RWPE2 (cell line): ENCODE measurements around the gene TALDO1.

Experiments used
- ATAC-seq: fragments of 200-7000 bp; cut with Tn5 transposase; 3 replicates; pipeline ENCODE4 v1.9.1; 2021; ENCODE audit warnings: low read depth
- DNase-seq: peaks from one replicate; pipeline ENCODE4 v3.0.0-alpha.2; 2020; ENCODE audit warnings: low spot score
- H3K27ac ChIP-seq: fragments of 450-650 bp; 2 replicates; pipeline ENCODE4 v1.5.1; 2017; ENCODE audit warnings: mild to moderate bottlenecking; ENCODE audit not compliant: poor library complexity, severe bottlenecking
- H3K27me3 ChIP-seq: fragments of 250-450 bp; sonication (Bioruptor Pico); 2 replicates; pipeline ENCODE4 v1.5.1; 2021; ENCODE audit warnings: mild to moderate bottlenecking, moderate library complexity; ENCODE audit not compliant: insufficient read depth, poor library complexity, severe bottlenecking
- H3K36me3 ChIP-seq: fragments of 250-450 bp; sonication (Bioruptor Pico); 2 replicates; pipeline ENCODE4 v1.5.1; 2020; ENCODE audit warnings: low read depth, mild to moderate bottlenecking, moderate library complexity
- H3K4me1 ChIP-seq: fragments of 250-450 bp; sonication (Bioruptor Pico); 2 replicates; pipeline ENCODE4 v1.5.1; 2021; ENCODE audit warnings: mild to moderate bottlenecking, moderate library complexity; ENCODE audit not compliant: insufficient read depth, poor library complexity, severe bottlenecking
- H3K4me3 ChIP-seq: fragments of 250-450 bp; sonication (Bioruptor Pico); 2 replicates; pipeline ENCODE4 v1.5.1; 2021; ENCODE audit warnings: mild to moderate bottlenecking, moderate library complexity; ENCODE audit not compliant: severe bottlenecking
- H3K9me3 ChIP-seq: fragments of 250-450 bp; sonication (Bioruptor Pico); 2 replicates; pipeline ENCODE4 v1.5.1; 2021; ENCODE audit warnings: mild to moderate bottlenecking, moderate library complexity; ENCODE audit not compliant: severe bottlenecking
- TF ChIP-seq, protein P1 (sequence below): fragments of 450-650 bp; IDR thresholded peaks from one replicate; pipeline ENCODE4 v1.5.1; 2017; ENCODE audit warnings: mild to moderate bottlenecking, moderate library complexity; ENCODE audit not compliant: poor library complexity, severe bottlenecking

Gene TALDO1

DNA sequence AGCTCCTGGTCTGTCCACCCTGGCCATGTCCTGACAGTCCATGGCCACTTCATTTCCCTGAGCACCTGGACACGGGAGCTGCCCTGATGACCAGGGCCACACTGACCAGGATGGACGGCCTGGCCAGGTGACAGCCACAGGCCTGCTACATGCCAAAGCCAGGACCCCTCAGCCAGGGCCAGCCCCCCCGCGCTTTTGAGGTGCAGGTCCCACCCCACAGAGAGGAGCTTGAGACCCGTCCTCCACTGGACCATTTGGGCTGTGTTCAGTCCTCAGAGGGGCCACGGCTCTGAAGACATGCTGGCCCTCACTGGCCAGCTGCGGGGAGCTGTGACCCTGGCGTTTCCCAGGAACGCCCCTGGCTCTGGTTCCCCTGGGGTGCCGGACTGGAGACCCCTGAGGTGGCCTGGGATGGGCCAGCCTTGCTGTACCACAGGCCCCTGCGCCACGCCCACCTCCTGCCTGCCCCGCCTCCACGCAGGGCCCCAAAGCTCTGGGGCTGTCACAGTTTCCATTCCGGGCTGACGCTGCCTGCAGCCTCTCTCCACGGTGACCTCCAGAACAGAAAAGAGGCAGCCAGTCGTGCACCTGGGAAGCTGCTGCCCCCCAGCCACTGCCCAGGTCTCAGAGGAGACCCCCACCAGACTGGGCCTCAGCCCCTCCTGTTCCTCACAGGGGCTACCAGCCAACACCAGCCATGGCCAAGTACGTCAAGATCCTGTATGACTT, 23.1 kb upstream of the TALDO1 start:
- TF ChIP-seq, protein P1, sequence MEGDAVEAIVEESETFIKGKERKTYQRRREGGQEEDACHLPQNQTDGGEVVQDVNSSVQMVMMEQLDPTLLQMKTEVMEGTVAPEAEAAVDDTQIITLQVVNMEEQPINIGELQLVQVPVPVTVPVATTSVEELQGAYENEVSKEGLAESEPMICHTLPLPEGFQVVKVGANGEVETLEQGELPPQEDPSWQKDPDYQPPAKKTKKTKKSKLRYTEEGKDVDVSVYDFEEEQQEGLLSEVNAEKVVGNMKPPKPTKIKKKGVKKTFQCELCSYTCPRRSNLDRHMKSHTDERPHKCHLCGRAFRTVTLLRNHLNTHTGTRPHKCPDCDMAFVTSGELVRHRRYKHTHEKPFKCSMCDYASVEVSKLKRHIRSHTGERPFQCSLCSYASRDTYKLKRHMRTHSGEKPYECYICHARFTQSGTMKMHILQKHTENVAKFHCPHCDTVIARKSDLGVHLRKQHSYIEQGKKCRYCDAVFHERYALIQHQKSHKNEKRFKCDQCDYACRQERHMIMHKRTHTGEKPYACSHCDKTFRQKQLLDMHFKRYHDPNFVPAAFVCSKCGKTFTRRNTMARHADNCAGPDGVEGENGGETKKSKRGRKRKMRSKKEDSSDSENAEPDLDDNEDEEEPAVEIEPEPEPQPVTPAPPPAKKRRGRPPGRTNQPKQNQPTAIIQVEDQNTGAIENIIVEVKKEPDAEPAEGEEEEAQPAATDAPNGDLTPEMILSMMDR, result no peak
- H3K4me1 ChIP-seq, result peaks cover 15% of the 10 kb centered on the region

DNA sequence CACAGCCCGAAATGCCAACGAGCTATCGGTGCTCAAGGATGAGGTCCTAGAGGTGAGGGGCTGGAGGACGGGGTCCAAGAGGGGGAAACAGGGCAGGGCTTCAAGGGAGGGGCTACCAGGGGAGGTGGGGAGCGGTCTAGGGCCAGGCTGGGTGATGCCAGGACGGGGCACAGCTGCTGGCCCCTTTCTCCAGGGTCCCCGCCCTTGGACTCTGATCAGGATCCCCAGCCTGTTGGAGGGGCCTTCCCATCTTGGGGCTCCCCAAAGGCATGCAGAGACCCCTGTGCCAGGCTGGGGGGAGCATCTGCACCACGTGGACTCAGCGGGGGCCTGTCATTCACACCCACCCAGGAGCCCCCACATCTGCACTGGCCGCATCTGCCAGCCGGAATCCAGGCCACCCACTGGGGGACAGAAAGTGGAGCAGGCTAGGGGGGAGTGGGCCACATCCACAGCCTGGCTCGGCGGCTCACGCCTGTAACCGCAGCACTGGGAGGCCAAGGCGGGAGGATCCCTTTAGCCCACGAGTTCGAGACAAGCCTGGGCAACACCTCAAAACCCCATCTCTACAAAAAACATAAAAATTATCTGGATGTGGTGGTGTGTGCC, 22.4 kb upstream of the TALDO1 start:
- Histone ChIP-seq H3K27ac (no peak overlapping the region), H3K27me3 (no peaks in the 10 kb centered on the region)

More for the DNA sequence above, 23.1 kb upstream of the TALDO1 start:
- Histone ChIP-seq H3K4me3 (no peak overlapping the region), H3K9me3 (no peaks in the 10 kb centered on the region), H3K27ac (no peak overlapping the region), H3K27me3 (no peaks in the 10 kb centered on the region), H3K36me3 (peaks cover 65% of the 10 kb centered on the region)
- DNase-seq (no peak), ATAC-seq (no peak)

DNA sequence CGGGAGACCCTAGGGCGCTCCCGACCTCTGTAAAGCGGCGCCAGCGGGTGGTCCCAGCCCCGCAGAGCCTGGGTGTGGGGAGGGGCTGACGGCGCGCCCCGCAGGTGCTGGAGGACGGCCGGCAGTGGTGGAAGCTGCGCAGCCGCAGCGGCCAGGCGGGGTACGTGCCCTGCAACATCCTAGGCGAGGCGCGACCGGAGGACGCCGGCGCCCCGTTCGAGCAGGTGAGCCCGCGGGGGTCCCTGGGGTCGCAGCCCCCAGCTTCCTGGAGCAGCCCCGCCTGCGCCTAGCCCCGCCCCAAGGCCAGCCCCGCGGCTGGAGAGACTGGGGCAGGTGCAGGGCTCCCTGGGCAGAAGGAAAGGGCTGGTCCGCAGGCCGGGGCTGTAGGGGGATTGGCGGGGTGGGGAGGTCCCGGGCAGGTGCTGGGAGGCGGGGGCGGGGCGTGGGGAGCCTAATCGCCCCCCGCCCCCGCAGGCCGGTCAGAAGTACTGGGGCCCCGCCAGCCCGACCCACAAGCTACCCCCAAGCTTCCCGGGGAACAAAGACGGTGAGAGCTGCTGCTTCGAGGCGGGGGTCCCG, 21.6 kb upstream of the TALDO1 start:
- H3K4me3 ChIP-seq, result no peak overlapping the region
- no peaks in the 10 kb centered on the region for H3K27me3 ChIP-seq
- ATAC-seq (no peak), DNase-seq (peak; percentile 67)
- peak overlapping the region; percentile 71 for H3K27ac ChIP-seq
- no peaks in the 10 kb centered on the region for H3K9me3 ChIP-seq
- H3K36me3 ChIP-seq, result peaks cover 54% of the 10 kb centered on the region
- H3K4me1 ChIP-seq, result peaks cover 15% of the 10 kb centered on the region
- TF ChIP-seq, protein P1, result no peak

More for the DNA sequence above, 22.4 kb upstream of the TALDO1 start:
- Histone ChIP-seq H3K9me3 (no peaks in the 10 kb centered on the region), H3K4me3 (no peak overlapping the region), H3K4me1 (peaks cover 15% of the 10 kb centered on the region), H3K36me3 (peaks cover 61% of the 10 kb centered on the region)
- ATAC-seq (no peak), DNase-seq (no peak)
- TF ChIP-seq, protein P1, result no peak

DNA sequence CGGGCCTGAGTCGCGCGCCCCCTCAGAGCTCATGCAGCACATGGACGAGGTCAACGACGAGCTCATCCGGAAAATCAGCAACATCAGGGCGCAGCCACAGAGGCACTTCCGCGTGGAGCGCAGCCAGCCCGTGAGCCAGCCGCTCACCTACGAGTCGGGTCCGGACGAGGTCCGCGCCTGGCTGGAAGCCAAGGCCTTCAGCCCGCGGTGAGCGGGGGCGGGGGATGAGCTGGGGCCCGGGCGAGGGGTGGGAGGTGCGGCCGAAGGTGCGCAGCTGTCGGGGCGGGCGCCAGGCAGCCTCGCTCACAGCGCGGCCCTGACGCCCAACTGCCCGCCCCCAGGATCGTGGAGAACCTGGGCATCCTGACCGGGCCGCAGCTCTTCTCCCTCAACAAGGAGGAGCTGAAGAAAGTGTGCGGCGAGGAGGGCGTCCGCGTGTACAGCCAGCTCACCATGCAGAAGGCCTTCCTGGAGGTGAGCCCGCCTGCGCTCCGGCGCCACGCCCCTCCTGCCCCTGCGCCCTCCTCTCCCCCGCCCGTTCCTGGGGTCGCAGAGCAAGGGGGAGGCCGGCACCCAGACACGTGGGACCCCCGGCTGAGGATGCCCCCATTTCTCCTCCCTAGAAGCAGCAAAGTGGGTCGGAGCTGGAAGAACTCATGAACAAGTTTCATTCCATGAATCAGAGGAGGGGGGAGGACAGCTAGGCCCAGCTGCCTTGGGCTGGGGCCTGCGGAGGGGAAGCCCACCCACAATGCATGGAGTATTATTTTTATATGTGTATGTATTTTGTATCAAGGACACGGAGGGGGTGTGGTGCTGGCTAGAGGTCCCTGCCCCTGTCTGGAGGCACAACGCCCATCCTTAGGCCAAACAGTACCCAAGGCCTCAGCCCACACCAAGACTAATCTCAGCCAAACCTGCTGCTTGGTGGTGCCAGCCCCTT, 20.7 kb upstream of the TALDO1 start:
- peak; percentile 82 for DNase-seq
- TF ChIP-seq, protein P1, result no peak
- H3K27ac ChIP-seq, result peak overlapping the region; percentile 71
- ATAC-seq, result peak; percentile 7
- peaks cover 47% of the 10 kb centered on the region for H3K36me3 ChIP-seq
- H3K27me3 ChIP-seq, result no peaks in the 10 kb centered on the region
- H3K4me1 ChIP-seq, result peaks cover 15% of the 10 kb centered on the region
- no peaks in the 10 kb centered on the region for H3K9me3 ChIP-seq
- no peak overlapping the region for H3K4me3 ChIP-seq
